Measurements from ENCODE around the gene VPS13D.

- TF ChIP-seq CTCF (IDR thresholded peaks at IDR 0.05) (no peak), POLR2A (IDR thresholded peaks at IDR 0.05) (no peak)
Measured at GRCh38 chr1:12434174-12434573, 204.3 kb downstream of the VPS13D start.

Measured in esophagus squamous epithelium (tissue), 4 donors.